ENCODE results near the gene SLCO2B1. TPM values are rescaled to one million over a fixed set of nuclear protein-coding genes. Genes with fewer than 3 reads are reported as not detected.
"Not testable (repeated sequence)": the region's sequence is repeated elsewhere in the genome, so short reads cannot be mapped to it uniquely, and the experiment has no call there.

SLCO2B1 gene
- not detected in 2 replicates for polyA plus RNA-seq (2014; cell fraction: cytosol; rRNA removed)
- not detected in 2 replicates for polyA plus RNA-seq (2014; cell fraction: nucleus; rRNA removed)

DNA sequence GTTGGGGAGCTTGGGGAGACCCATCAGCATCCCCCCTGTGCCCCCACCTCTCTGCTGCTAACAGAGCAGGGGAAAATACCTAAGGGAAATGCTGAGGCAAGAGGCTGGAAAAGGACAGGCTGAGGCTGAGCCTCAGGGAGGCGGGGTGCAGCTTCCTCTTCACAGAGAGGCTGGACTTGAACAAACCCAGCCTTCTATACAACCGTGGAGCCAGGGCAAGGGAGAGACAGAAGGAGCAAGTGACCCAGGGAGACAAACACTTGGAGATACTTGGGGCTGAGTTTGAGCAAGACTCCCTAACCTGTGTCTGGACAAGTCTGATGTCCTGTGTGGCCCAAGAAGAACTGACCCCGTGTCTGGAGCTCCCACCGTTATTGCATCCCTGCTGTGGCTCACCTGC is at the start of gene SLCO2B1:
TSS of gene SLCO2B1 (plus strand) at position 229 of the 400 bp plus-strand sequence. CDS start 275 bp downstream, outside the sequence.
- DNase-seq (ENCODE audit: low spot score), result no peak

DNA sequence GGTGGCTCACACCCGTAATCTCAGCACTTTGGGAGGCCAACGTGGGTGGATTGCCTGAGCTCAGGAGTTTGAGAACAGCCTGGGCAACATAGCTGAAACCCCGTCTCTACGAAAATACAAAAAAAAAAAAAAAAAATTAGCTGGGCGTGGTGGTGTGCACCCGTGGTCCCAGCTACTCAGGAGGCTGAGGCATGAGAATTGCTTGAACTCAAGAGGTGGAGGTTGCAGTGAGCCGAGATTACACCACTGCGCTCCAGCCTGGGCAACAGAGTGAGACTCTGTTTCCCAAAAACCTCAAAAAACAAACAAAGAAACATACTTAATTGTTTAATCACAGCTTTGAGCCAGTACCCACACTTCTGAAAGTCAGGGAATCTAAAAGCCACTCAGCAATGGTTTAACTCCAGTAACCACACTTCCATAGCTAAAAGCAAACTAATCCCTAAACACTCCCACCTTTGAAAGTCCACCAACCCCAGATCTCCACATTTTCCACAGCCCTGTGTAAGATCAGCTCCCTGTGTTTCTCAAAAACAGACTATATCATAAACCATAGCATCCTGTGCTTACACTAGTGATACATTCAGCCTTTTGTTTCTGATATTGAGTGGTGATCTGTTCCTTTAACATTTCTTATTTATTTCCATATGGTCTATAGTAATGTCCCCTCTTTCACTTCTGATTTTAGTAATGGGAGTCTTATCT is 49.3 kb upstream of the SLCO2B1 start:
- DNase-seq (ENCODE audit: low spot score), result no peak

DNA sequence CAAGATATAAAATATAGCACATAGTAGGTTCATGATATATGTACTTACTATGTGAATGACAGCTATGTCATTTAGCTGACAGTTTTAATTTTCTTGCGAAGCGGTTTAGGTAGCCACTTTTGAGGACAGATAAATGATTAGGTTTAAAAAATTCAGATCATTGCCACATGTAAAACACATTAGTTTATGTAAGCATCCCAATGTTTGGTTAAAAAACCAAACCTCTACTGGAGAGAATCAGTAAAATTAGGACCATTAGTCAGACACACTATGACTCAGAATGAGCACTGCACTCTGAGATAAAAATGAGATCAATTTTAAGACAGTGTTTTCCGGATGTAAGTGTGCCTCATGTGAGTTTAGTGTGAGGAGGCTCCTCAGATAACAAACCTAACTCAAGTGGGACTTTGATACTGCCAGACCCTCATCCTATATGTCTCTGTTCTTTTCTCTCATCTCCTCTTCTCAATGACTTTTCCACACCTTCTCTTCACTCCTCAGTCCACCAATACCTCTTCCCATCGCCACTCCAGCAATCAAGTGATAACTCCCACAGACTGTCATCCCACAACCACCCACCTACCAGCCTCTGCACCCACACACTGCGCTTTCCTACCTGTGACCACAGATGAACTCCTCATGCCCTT is 47.4 kb upstream of the SLCO2B1 start:
- DNase-seq (ENCODE audit: low spot score), result no peak

DNA sequence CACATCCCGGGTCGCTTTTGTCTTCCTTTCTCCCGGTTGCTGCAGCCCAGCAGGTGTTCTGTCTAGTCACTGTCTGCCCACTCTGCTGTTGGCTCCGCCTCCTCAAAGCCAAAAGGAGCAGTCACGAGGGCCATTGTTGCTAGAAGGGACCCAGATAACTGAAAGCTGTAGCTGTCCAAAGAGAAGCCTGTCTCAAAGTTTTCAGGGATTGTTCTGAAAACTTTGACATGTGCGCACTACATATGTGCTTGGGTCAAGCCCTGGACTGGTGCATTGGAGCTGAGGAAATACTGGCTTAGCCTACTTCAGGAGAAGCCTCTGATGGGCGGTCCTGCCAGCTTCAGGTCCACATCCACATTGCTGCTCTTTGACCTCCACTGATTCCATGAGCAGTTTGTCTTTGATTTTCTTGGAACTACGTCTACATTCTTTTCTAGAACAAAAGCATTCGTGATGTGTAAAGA is 45.4 kb upstream of the SLCO2B1 start:
- DNase-seq (ENCODE audit: low spot score), result peak; percentile 34

- DNase-seq (ENCODE audit: low spot score), result not testable (repeated sequence)
These were observed 44.8 kb upstream of the SLCO2B1 start for GRCh38 chr11:75105967-75106681.

DNA sequence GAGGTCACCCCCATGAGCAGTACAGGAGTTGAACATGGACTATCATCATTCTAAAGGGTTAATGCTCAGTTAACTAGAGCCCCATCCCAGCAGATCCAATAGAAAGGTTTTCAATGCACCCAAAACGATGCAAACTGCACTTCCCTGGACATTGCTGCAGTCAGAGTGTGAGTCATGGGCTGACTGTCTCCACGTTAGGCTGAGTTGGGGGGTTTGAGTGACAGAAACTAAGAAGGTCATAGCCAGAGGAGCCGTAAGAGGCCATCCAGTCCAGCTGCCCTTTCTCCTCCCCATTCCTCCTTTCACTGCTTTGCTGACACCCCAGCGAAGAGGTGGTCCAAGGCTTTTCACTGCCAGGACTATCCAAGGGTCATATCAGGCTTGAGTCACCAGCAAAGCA is 43.7 kb upstream of the SLCO2B1 start:
- no peak for DNase-seq (ENCODE audit: low spot score)

GRCh38 chr11:75112200-75112599 is 38.7 kb upstream of the SLCO2B1 start:
- DNase-seq (ENCODE audit: low spot score), result no peak

- no peak for DNase-seq (ENCODE audit: low spot score)
These were observed 37.9 kb upstream of the SLCO2B1 start for GRCh38 chr11:75113030-75113429.

DNA sequence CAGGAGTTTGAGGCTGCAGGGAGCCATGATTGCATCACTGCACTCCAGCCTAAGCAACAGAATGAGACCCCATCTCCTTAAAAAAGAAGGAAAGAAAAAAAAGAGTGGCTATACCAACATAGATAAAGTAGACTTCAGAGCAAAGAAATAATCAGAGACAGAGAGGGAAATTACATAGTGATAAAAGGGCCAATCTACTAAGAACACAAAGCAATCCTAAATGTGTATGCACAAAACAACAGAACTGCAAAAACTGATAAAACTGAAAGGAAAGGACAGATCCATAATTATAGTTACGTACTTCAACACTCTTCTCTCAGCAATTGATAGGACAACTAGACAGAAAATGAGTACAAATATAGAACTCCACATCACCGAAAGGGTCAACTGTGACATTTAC is 36.4 kb upstream of the SLCO2B1 start:
- no peak for DNase-seq (ENCODE audit: low spot score)

DNA sequence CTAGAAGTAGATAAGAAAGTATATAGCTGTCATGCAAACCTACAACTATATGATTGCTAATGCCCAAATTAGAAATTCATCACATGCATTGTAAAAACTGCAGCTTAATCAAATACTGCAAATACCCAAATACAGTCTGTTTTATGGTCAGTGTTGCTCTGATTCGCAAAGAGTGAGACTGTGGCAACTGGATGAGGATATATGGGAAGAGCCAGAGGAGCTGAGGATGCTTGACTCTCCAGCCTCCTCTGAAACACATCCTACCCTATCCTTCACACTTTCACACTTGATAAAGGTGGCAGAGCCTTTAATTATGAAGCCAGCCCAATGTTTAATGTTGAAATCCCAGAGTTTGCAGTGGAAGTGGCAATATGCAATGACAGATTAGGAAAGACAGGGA is 32.3 kb upstream of the SLCO2B1 start:
- no peak for DNase-seq (ENCODE audit: low spot score)

DNA sequence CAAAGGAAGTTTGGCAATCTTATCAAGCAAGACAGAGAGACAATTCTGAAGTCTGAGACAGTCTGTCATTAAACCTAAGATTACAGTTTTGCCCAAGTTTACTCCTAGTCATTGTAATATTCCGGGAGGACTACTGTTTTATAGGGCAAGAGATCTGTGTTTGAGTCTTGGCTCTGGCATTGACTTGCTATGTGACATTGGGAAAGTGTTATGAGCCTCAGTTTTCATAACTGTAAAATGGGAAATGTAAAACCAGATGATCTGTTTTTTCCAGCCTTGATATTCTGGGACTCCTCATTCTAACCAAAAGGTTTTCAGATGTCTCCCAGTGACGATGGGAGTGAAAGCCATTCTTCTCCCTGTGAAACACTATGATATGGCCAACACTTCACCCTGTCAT is 24.3 kb upstream of the SLCO2B1 start:
- DNase-seq (ENCODE audit: low spot score), result no peak

DNA sequence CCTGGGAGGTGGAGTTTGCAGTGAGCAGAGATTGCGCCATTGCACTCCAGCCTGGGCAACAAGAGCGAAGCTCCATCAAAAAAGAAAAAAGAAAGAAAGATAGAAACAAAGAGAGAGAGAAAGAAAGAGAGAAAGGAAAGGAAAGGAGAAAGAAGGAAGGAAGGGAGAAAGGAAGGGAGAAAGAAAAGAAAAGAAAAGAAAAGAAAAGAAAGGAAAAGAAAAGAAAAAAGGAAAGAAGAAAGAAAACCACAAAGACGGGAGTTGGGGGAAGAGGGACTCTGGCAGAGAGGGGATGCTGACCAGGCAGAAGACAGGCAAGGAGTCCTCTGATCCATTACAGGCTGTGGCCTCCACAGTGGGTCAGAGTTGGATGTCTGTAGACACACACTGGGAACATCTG is 18.8 kb upstream of the SLCO2B1 start:
- DNase-seq (ENCODE audit: low spot score), result no peak

- DNase-seq (ENCODE audit: low spot score), result no peak
These were observed 16.9 kb upstream of the SLCO2B1 start for GRCh38 chr11:75133976-75134375.

- DNase-seq (ENCODE audit: low spot score), result no peak
These were observed 15.8 kb upstream of the SLCO2B1 start for GRCh38 chr11:75135021-75135650.

DNA sequence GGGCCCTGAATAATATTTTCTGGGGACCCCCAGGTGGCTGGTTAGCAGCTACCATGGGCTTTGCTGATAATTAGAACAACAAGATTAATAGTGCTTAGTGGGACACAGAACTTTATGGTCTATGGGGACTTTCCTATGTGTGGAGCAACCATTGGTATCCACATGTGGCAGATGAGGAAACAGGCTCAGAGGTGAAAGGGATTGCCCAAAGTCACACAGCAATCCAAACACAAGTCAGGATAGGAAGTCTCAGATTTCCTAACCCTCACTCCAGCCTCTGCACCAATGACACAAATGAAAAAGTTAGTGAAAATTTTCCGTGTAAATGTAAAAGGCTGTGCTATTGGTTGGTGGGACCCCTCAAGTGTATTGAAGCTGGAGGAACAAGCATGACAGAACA is 15.3 kb upstream of the SLCO2B1 start:
- DNase-seq (ENCODE audit: low spot score), result no peak

DNA sequence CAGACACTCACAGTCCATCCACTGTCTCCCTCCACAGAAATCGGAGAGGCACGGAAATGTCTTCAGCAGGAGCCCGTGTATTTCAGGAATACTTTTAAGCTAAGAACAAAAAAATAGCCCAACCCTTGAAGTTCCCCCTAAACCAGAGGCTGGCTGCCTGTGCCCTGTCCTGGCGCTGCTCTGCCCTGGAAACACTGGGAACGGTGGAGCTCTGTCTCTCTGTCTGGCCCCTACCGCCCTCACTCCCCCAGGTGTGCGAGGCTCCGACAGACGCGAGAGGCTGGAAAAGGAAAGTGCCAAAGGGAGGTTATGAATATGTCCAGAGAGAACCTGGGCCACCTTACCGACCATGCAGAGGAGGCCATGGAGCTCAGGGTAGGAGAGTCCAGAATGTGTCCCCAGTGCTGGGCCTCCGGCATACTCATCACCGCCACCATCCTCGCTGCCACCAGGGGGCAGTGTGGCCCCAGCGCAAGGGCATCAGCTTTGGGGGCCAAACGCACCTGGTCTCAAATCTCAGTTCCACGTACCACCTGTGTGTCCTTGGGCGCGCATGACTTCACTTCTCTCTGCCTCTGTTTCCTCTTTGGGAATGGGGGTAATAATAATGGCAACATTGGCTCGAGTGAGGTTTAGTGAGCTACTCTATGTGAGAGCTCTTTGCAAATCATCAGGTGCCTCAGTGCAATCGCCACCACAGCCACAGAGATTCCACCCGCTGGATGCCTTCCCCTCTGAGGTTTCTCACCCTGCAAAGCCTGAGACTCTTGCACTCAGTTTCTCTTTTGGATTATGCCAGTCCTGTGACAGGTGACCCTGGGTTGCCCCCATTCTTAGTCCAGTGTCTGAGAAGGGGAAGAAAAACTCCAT is 10.4 kb upstream of the SLCO2B1 start:
- DNase-seq (ENCODE audit: low spot score), result peak; percentile 59

GRCh38 chr11:75141166-75141565 is 9.7 kb upstream of the SLCO2B1 start:
- DNase-seq (ENCODE audit: low spot score), result no peak

DNA sequence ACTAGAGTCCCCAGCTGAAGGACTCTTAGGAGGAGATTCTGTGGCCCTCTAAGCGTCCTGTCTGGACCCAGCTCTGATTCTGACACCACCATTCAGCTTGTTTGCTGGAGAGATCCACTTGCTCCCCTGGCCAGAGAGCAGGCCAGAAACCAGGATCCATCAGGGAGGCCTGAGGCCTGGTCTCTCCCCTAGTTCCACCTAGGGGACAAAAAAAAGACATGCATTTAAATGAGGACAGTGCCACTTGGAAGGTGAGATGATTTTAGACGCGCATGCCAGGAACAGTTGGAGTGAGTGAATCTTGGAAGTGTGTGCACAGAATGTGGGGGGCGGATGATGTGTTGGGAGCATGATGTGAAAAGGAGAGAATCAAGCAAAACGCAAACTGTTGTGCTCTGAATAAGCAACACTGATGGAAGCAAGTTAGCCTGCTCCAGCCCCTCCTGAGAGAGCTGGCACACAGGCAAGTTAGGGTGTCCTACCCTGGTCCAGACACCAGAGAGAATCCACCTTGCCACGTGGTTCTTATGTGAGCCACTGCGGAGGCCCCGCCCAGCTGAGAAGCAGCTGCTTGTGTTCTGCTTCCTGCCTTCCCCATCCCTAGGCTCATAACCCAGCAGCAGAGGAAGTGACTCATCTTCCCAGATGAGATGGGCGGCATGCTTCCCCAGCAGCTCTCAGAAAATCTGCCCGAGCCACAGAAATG is 8.0 kb upstream of the SLCO2B1 start:
- peak; percentile 81 for DNase-seq (ENCODE audit: low spot score)

DNA sequence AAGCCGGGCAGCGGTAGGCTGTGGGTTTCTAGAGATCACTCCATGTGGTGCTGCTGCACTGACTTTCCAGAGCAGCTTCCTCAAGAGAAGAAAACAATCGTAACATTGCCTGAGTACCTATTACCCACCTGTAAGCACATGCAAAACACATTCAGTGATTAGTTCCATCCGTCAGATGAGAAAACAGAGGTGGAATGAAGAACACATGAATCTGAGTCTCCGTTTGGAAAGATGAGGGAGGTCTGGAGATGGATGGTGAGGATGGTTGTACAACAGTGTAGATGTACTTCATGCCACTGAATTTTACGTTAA is 7.5 kb upstream of the SLCO2B1 start:
- no peak for DNase-seq (ENCODE audit: low spot score)

DNA sequence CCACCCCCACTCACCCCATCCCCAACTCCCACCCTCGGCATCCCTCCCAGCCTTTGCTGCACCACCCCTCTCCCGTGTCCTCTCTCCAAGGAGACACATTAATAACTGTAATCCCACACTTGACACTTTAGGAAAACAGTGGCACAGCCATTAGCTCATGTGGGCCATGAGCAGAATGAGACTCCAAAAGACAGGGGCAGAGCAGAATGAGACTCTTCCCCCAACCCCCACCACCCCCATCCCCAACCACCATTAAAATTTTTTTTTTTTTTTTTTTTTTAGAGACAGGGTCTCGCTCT is 6.2 kb upstream of the SLCO2B1 start:
- DNase-seq (ENCODE audit: low spot score), result no peak

All from SK-N-DZ (cell line).